ENCODE data around the gene UNC13A.

UNC13A gene

DNA sequence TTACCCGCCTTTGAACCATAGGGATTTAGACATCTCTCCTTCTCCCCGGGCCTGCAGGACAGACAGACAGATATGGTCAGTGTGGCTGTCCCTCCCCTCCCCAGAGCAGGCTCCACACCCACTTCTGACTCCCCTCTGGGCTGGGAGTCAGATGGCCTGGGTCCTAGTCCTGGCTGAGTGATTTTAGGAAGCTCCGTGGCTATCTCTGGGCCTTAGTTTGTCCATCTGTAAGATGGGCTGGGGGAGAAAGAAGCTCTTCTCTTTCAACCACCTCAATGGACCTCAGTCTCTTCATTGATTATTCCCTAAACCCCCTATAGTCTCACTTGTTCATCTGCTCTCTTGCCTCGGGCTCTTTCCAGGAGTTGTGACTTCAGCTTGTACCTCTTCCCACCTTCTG is 35.5 kb downstream of the UNC13A start:
- Histone ChIP-seq H3K36me3 (peaks cover 79% of the 10 kb centered on the region), H3K27me3 (ENCODE audit: insufficient read depth, low read depth, severe bottlenecking) (no peaks in the 10 kb centered on the region), H3K9me3 (ENCODE audit: severe bottlenecking) (no peaks in the 10 kb centered on the region), H3K27ac (no peak overlapping the region), H3K4me3 (ENCODE audit: low read depth, low read length) (no peak overlapping the region)
- no peak for DNase-seq
- TF ChIP-seq, protein P1, sequence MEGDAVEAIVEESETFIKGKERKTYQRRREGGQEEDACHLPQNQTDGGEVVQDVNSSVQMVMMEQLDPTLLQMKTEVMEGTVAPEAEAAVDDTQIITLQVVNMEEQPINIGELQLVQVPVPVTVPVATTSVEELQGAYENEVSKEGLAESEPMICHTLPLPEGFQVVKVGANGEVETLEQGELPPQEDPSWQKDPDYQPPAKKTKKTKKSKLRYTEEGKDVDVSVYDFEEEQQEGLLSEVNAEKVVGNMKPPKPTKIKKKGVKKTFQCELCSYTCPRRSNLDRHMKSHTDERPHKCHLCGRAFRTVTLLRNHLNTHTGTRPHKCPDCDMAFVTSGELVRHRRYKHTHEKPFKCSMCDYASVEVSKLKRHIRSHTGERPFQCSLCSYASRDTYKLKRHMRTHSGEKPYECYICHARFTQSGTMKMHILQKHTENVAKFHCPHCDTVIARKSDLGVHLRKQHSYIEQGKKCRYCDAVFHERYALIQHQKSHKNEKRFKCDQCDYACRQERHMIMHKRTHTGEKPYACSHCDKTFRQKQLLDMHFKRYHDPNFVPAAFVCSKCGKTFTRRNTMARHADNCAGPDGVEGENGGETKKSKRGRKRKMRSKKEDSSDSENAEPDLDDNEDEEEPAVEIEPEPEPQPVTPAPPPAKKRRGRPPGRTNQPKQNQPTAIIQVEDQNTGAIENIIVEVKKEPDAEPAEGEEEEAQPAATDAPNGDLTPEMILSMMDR (IDR thresholded peaks at IDR 0.05; ENCODE audit: low read depth, low read length), result no peak

DNA sequence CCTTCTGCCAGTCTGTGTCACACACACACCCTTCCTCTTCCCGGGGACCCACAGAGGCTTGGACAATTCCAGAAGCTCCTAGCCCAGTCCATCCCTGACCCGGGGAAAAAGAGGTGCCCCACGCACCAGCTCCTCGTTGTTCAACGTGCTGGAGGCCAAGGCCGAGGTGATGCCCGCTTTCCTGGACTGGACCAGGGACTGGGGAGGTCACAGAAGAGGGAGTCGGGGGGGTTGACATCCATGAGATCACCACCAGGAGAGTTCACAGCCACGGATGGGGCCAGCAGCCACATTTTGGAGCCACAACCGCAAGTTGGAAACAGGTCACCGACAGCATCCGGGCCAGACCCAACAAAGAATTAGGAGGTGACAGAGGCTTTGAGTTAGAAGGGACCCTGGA is 39.4 kb downstream of the UNC13A start:
- Histone ChIP-seq H3K4me3 (ENCODE audit: low read depth, low read length) (no peak overlapping the region), H3K27ac (no peak overlapping the region), H3K9me3 (ENCODE audit: severe bottlenecking) (no peaks in the 10 kb centered on the region), H3K36me3 (peaks cover 66% of the 10 kb centered on the region), H3K27me3 (ENCODE audit: insufficient read depth, low read depth, severe bottlenecking) (no peaks in the 10 kb centered on the region)
- TF ChIP-seq, protein P1 (IDR thresholded peaks at IDR 0.05; ENCODE audit: low read depth, low read length), result no peak
- no peak for DNase-seq

DNA sequence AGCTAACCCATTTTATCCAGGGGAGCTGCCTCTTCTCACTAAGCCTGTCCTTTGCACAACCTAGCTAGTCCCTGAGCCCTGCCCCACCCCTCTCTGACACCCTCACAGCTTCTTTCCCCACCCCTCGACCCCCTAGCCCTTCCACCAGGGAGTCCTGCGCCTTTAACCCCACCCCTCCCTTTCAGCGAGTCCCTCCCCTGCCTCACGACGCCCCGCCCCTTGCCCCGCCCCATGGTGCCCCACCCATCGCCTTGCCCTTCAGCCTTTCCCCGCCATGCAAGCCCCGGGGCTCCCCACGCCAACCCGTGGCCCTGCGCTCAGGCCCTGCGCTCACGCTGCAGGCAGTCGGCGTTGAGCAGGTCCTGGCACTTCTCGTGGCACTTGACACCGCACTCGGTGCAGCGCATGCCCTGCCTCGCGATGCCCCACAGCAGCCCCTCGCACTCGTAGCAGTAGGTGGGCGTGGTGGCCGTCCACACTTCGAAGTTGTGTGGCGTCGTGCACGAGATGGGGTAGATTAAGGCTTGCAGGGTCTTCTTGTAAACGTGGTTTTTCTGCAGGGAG is 40.0 kb downstream of the UNC13A start:
- Histone ChIP-seq H3K9me3 (ENCODE audit: severe bottlenecking) (no peaks in the 10 kb centered on the region), H3K27ac (no peak overlapping the region), H3K36me3 (peaks cover 68% of the 10 kb centered on the region), H3K4me3 (ENCODE audit: low read depth, low read length) (no peak overlapping the region), H3K27me3 (ENCODE audit: insufficient read depth, low read depth, severe bottlenecking) (no peaks in the 10 kb centered on the region)
- no peak for DNase-seq
- TF ChIP-seq, protein P1 (IDR thresholded peaks at IDR 0.05; ENCODE audit: low read depth, low read length), result no peak

DNA sequence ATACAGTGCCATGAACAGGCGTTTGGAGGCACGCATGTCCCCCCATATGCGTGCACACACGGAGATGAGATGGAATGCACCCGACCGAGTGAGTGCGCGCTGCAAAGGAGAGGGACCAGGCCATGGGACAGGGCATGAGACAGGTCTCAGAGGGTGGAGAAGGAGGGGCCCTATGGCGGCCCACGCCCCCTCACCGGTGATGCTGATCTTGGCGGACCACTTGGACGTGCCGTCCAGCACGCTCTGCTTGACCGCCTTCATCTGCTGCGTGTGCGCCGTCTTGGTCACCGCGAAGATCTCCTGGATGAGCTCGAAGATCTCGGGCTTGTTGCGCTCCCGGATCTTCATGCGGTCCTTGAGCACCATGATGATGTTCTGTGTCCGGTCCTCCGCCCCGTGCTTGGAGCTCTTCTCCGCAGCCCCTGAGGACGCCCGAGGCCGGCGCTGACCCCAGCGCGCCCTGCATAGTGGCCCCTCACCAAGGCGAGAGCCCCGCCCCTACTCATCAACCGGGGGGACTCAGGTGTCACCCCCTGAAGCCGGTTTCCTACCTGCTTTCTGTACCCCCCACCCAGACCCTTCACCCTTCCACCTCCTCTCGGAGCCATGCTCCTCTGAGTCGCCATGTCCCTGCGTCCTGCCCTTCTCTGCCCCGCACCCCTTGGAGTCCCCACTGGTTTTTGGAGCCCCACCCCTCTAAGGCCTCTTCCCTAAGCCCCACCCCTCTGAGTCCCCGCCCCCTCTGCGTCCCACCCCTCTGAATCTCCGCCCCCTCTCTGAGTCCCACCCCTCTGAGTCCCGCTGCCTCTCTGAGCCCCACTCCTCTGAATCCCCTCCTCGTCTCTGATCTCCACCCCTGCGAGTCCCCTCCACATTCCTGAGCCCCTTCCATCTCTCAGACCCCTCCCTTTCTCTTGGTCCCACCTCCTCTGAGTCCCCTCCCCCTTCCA is 40.8 kb downstream of the UNC13A start:
- Histone ChIP-seq H3K27ac (no peak overlapping the region), H3K36me3 (peaks cover 66% of the 10 kb centered on the region), H3K27me3 (ENCODE audit: insufficient read depth, low read depth, severe bottlenecking) (no peaks in the 10 kb centered on the region), H3K9me3 (ENCODE audit: severe bottlenecking) (no peaks in the 10 kb centered on the region), H3K4me3 (ENCODE audit: low read depth, low read length) (no peak overlapping the region)
- DNase-seq, result no peak
- TF ChIP-seq, protein P1 (IDR thresholded peaks at IDR 0.05; ENCODE audit: low read depth, low read length), result no peak

DNA sequence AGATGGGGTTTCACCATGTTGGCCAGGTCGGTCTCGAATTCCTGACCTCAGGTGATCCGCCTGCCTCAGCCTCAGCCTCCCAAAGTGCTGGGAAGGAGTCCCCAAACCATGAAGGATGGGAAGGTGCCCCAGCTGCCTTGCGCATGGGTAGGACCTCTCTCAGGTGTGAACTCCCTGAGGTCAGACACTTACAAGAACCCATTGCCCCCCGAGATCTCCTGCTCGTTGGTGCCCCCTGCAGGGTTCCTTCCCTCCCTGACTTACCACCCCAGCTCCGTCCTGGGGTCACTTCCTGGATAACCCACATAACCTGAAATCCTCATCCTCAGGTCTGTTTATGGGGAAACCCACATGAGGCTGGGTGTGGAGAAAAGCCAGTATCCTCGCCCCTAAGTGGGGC is 41.7 kb downstream of the UNC13A start:
- no peak for DNase-seq
- TF ChIP-seq, protein P1 (IDR thresholded peaks at IDR 0.05; ENCODE audit: low read depth, low read length), result peak; percentile 40
- peaks cover 66% of the 10 kb centered on the region for H3K36me3 ChIP-seq
- no peaks in the 10 kb centered on the region for H3K27me3 ChIP-seq (ENCODE audit: insufficient read depth, low read depth, severe bottlenecking)
- no peak overlapping the region for H3K27ac ChIP-seq
- no peak overlapping the region for H3K4me3 ChIP-seq (ENCODE audit: low read depth, low read length)
- no peaks in the 10 kb centered on the region for H3K9me3 ChIP-seq (ENCODE audit: severe bottlenecking)

Measured in WERI-Rb-1 (cell line).